HepG2 (cell line): Measurements from ENCODE around the gene ZDHHC18. TPM values are rescaled to one million over a fixed set of nuclear protein-coding genes. Genes with fewer than 3 reads are reported as not detected.

Experiments
- AHR ChIP-seq: IDR thresholded peaks from 2 replicates; pipeline ENCODE4 v1.6.1; 2018; ENCODE audit warnings: missing genetic modification reagents, missing compliant biosample characterization
- ARID2 ChIP-seq: sonication (generic); formaldehyde crosslinking; IDR thresholded peaks from 2 replicates; pipeline ENCODE4 v1.8.1; 2022; ENCODE audit warnings: mild to moderate bottlenecking, missing genetic modification reagents, borderline replicate concordance
- ATF7 ChIP-seq, 2 experiments: fragments of 450-650 bp in 1 of 2; sonication (generic) in 1 of 2; formaldehyde crosslinking in 1 of 2; IDR thresholded peaks; 2 replicates each; pipeline versions ENCODE4 v1.4.0 to v1.6.1; 2016 to 2020; ENCODE audit warnings: antibody characterized with exemption in 1 of 2, mild to moderate bottlenecking in 1 of 2, missing genetic modification reagents in 1 of 2
- BCL6 ChIP-seq: IDR thresholded peaks from 2 replicates; pipeline ENCODE4 v1.6.1; 2016; ENCODE audit warnings: missing genetic modification reagents, missing compliant biosample characterization
- CREM ChIP-seq, 2 experiments: sonication (generic) in 1 of 2; formaldehyde crosslinking in 1 of 2; IDR thresholded peaks; 2 replicates each; pipeline versions ENCODE4 v1.4.0 to v1.6.1; 2016 to 2020; ENCODE audit warnings: antibody characterized with exemption in 1 of 2, mild to moderate bottlenecking in 1 of 2, missing genetic modification reagents in 1 of 2
- GABPB1 ChIP-seq: IDR thresholded peaks from 2 replicates; pipeline ENCODE4 v1.6.1; 2016; ENCODE audit warnings: mild to moderate bottlenecking, missing genetic modification reagents, moderate library complexity, missing compliant biosample characterization
- JUNB ChIP-seq: sonication (generic); formaldehyde crosslinking; IDR thresholded peaks from 2 replicates; pipeline ENCODE4 v1.8.0; 2022; ENCODE audit warnings: missing genetic modification reagents, mild to moderate bottlenecking, borderline replicate concordance
- MAZ ChIP-seq, 2 experiments: sonication (generic) in 1 of 2; formaldehyde crosslinking in 1 of 2; IDR thresholded peaks; 2 replicates each; pipeline versions ENCODE4 v1.5.0 to v1.6.1; 2012 to 2020; ENCODE audit warnings: low read depth in 2 of 2, mild to moderate bottlenecking in 2 of 2, borderline replicate concordance in 1 of 2, improper control_type of control experiment in 1 of 2, low read length in 1 of 2, missing genetic modification reagents in 1 of 2, moderate library complexity in 1 of 2
- PCBP1 ChIP-seq: fragments of 200-400 bp; formaldehyde crosslinking; IDR thresholded peaks from 2 replicates; pipeline ENCODE4 v1.6.1; 2017; ENCODE audit warnings: mild to moderate bottlenecking, low read depth, low read length, borderline replicate concordance
- POLR2AphosphoS2 ChIP-seq: IDR thresholded peaks from 2 replicates; pipeline ENCODE4 v1.6.1; 2011; ENCODE audit warnings: low read depth, low read length, improper control_type of control experiment
- PRPF4 ChIP-seq: fragments of 200-400 bp; formaldehyde crosslinking; IDR thresholded peaks from 2 replicates; pipeline ENCODE4 v1.6.1; 2016; ENCODE audit warnings: low read length, low read depth; ENCODE audit not compliant: poor library complexity, severe bottlenecking
- RBFOX2 ChIP-seq: fragments of 200-400 bp; formaldehyde crosslinking; IDR thresholded peaks from 2 replicates; pipeline ENCODE4 v1.6.1; 2017; ENCODE audit warnings: low read depth, mild to moderate bottlenecking, low read length
- REPIN1 ChIP-seq: sonication (generic); formaldehyde crosslinking; IDR thresholded peaks from 2 replicates; pipeline ENCODE4 v1.8.0; 2022; ENCODE audit warnings: missing genetic modification reagents, low read depth, mild to moderate bottlenecking, borderline replicate concordance
- SSRP1 ChIP-seq: IDR thresholded peaks from 2 replicates; pipeline ENCODE4 v1.6.1; 2016; ENCODE audit warnings: control low read depth
- THYN1 ChIP-seq: sonication (generic); formaldehyde crosslinking; IDR thresholded peaks from 2 replicates; pipeline ENCODE4 v1.8.1; 2023; ENCODE audit warnings: low read depth, mild to moderate bottlenecking, moderate library complexity, missing genetic modification reagents, borderline replicate concordance
- ZBTB20 ChIP-seq: sonication (generic); formaldehyde crosslinking; IDR thresholded peaks from 2 replicates; pipeline ENCODE4 v1.8.1; 2023; ENCODE audit warnings: missing genetic modification reagents, low read depth, mild to moderate bottlenecking, borderline replicate concordance
- ZMYM2 ChIP-seq: sonication (generic); formaldehyde crosslinking; IDR thresholded peaks from 2 replicates; pipeline ENCODE4 v1.8.0; 2022; ENCODE audit warnings: mild to moderate bottlenecking, missing genetic modification reagents
- ZNF460 ChIP-seq: sonication (generic); formaldehyde crosslinking; IDR thresholded peaks from 2 replicates; pipeline ENCODE4 v1.5.1; 2020; ENCODE audit warnings: missing genetic modification reagents, mild to moderate bottlenecking, borderline replicate concordance
- ZNF556 ChIP-seq: sonication (generic); formaldehyde crosslinking; IDR thresholded peaks from 2 replicates; pipeline ENCODE4 v1.4.0; 2020; ENCODE audit warnings: mild to moderate bottlenecking, missing genetic modification reagents, borderline replicate concordance
- ZNF761 ChIP-seq: sonication (generic); formaldehyde crosslinking; conservative IDR thresholded peaks from 2 replicates; pipeline ENCODE4 v1.4.0; 2020; ENCODE audit warnings: mild to moderate bottlenecking, missing genetic modification reagents
- ZNF777 ChIP-seq: sonication (generic); formaldehyde crosslinking; IDR thresholded peaks from 2 replicates; pipeline ENCODE4 v1.4.0; 2020; ENCODE audit warnings: missing genetic modification reagents
- ZNF782 ChIP-seq: sonication (generic); formaldehyde crosslinking; IDR thresholded peaks from 2 replicates; pipeline ENCODE4 v1.4.0; 2020; ENCODE audit warnings: missing genetic modification reagents, mild to moderate bottlenecking, borderline replicate concordance
- polyA plus RNA-seq, 8 experiments: library from polyadenylated mRNA; depleted of rRNA in 3 of 8; stranded (reverse) in 7 of 8; unstranded in 1 of 8; fragments of >200 nt; fragmentation: Illumina TruSeq in 4 of 8; extraction: Trizol in 4 of 8; gene quantifications; 2 replicates each; pipeline versions ENCODE4 v1.2.1 to v1.2.3, GENCODE V29; 2011 to 2016; ENCODE audit warnings: low read depth in 4 of 8, missing spikeins in 1 of 8, mixed read lengths in 1 of 8; ENCODE audit not compliant: insufficient read depth in 1 of 8
- total RNA-seq, 5 experiments: library from RNA; depleted of rRNA; stranded (reverse); fragments of >200 nt; fragmentation: Illumina TruSeq; extraction: Trizol; gene quantifications; 2 replicates each; pipeline ENCODE4 v1.2.3, GENCODE V29; 2016; ENCODE audit warnings: low read depth in 1 of 5
- TF ChIP-seq, protein P1 (sequence below): sonication (generic); formaldehyde crosslinking; conservative IDR thresholded peaks from 2 replicates; pipeline ENCODE4 v1.4.0; 2020; ENCODE audit warnings: missing genetic modification reagents
- TF ChIP-seq, protein P2 (sequence below): sonication (generic); formaldehyde crosslinking; IDR thresholded peaks from 2 replicates; pipeline ENCODE4 v1.4.0; 2020; ENCODE audit warnings: missing genetic modification reagents

Gene ZDHHC18
- total and polyA plus RNA-seq, 2 of the 13 experiments (the other 11 are each of a cell fraction or from before 2014, with no cell fraction given): 13.2 to 35.3 TPM

DNA sequence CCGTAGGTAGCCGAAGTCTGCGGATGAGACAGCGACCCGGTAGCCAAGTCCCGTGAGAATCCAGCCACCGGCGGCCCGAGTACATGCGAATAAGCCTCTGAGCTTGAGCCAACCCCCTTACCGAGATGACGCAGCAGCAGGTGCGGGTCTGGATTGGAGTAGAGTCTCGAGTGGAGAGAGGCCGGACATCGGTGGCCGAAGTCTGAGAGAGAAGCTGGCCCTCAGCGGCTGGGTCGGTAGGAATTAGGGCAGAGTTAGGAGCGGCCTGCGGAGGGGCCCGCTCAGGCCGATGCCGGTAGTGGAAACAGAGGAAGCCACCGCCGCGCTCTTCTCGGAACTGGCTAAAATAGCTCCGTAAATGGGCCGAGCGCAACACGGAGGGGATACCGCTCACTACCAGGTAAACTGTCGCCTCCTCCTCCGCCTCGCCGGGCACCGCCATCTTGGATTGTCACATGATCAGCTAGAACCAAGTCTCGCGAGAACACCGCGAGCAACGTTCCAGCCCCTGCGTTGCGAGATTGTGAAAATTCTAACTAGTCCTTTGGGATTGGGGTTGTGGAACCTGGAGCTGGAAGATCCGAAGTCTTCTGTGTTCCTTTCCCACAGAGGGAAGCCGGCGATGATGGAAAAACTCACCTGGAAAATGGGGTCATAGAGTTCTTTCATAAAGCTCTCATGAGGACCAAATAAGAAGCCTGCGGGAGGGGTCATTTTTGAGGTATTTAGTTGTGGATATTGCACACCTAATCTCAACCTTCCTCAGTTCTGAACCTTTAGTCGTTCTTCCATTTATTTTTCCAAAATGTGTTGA is 73.7 kb downstream of the ZDHHC18 start, which contains the start of gene GPATCH3 (continued):
- TF ChIP-seq CREM (IDR thresholded peaks at IDR 0.05): peak; percentile 51; the same call in 1 of the 2 replicates
- no peak for TF ChIP-seq CREM (CRISPR knock-in tag; IDR thresholded peaks at IDR 0.05)
- no peak for TF ChIP-seq PRPF4
- peak; percentile 98 for TF ChIP-seq ARID2 (CRISPR knock-in tag)
- peak; percentile 77; the same call in 1 of the 2 replicates for TF ChIP-seq ZNF556 (CRISPR knock-in tag)
- TF ChIP-seq THYN1: 0 out of 2 replicates have a peak, but pooled peaks have one; percentile 70
- TF ChIP-seq ATF7 (IDR thresholded peaks at IDR 0.05): no peak
- no peak for TF ChIP-seq ATF7 (CRISPR knock-in tag; IDR thresholded peaks at IDR 0.05)
- peak; percentile 71; the same call in 1 of the 2 replicates for TF ChIP-seq ZNF782 (CRISPR knock-in tag)
- no peak for TF ChIP-seq POLR2AphosphoS2
- TF ChIP-seq ZNF761: peak; percentile 83
- TF ChIP-seq AHR (CRISPR knock-in tag): peak; percentile 74; the same call in 1 of the 2 replicates
- TF ChIP-seq, protein P1, sequence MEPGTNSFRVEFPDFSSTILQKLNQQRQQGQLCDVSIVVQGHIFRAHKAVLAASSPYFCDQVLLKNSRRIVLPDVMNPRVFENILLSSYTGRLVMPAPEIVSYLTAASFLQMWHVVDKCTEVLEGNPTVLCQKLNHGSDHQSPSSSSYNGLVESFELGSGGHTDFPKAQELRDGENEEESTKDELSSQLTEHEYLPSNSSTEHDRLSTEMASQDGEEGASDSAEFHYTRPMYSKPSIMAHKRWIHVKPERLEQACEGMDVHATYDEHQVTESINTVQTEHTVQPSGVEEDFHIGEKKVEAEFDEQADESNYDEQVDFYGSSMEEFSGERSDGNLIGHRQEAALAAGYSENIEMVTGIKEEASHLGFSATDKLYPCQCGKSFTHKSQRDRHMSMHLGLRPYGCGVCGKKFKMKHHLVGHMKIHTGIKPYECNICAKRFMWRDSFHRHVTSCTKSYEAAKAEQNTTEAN: no peak; the same call in 1 of the 2 replicates
- no peak for TF ChIP-seq MAZ (IDR thresholded peaks at IDR 0.05; ENCODE audit: borderline replicate concordance, low read depth, low read length)
- TF ChIP-seq MAZ (CRISPR knock-in tag; IDR thresholded peaks at IDR 0.05; ENCODE audit: low read depth): peak; percentile 57; the same call in 1 of the 2 replicates
- TF ChIP-seq SSRP1 (CRISPR knock-in tag): peak; percentile 23; the same call in 1 of the 2 replicates
- TF ChIP-seq ZNF777 (CRISPR knock-in tag): no peak
- TF ChIP-seq ZBTB20 (CRISPR knock-in tag): 0 out of 2 replicates have a peak, but pooled peaks have one; percentile 5
- no peak for TF ChIP-seq ZNF460 (CRISPR knock-in tag)
- TF ChIP-seq GABPB1 (CRISPR knock-in tag): peak; percentile 71
- peak; percentile 84; the same call in 1 of the 2 replicates for TF ChIP-seq REPIN1 (CRISPR knock-in tag)
- TF ChIP-seq PCBP1: 0 out of 2 replicates have a peak, but pooled peaks have one; percentile 31
- TF ChIP-seq JUNB (CRISPR knock-in tag): peak; percentile 40; the same call in 1 of the 2 replicates
- 0 out of 2 replicates have a peak, but pooled peaks have one; percentile 41 for TF ChIP-seq RBFOX2
- TF ChIP-seq, protein P2, sequence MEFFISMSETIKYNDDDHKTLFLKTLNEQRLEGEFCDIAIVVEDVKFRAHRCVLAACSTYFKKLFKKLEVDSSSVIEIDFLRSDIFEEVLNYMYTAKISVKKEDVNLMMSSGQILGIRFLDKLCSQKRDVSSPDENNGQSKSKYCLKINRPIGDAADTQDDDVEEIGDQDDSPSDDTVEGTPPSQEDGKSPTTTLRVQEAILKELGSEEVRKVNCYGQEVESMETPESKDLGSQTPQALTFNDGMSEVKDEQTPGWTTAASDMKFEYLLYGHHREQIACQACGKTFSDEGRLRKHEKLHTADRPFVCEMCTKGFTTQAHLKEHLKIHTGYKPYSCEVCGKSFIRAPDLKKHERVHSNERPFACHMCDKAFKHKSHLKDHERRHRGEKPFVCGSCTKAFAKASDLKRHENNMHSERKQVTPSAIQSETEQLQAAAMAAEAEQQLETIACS (CRISPR knock-in tag): no peak
- no peak for TF ChIP-seq ZMYM2
- TF ChIP-seq BCL6 (CRISPR knock-in tag): peak; percentile 50; the same call in 1 of the 2 replicates
